ENCODE measurements around the gene VSTM2L. TPM values are rescaled to one million over a fixed set of nuclear protein-coding genes. Genes with fewer than 3 reads are reported as not detected.

VSTM2L gene
- total RNA-seq, 1 donor from 2014 or later, result not detected

DNA sequence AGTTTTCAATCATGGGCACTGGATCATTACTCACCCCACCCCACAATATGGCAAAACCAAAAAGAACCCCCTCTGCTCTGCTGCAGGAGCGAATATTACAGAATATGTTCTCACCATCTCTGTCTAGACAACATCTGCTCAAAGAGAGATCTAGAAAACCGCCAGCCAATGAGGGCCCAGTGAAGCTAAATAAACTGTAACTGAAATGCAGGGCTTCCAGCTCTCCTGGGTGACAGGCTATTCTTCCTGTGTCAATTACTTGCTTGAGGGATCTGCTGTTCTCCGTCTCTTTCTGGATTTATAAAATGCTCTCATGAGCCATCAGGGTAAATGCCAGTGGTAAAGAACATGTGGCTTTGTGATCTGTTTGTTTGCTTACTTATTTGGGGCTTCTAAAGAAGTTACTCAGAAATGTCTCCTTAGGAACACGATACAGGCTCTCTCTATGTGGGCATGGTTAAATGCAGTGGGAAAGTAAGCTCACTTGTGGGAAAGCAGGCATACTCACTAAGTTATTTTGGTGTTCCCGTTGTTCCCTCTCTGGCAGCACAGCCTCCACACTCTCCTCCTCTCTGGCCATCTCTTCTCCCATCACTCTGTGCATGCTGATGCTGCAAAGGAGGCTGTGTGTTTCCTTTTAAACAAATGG lies 85.5 kb downstream of the VSTM2L start:
- H3K4me1 ChIP-seq, result peaks cover 34% of the 10 kb centered on the region
- H3K36me3 ChIP-seq, result peaks cover 0 to 6% of the 10 kb centered on the region in 2 donors
- intact Hi-C loops (cut with DNase I), result no loop called here
- no peaks in the 10 kb centered on the region for H3K9me3 ChIP-seq
- DNase-seq (ENCODE audit: extremely low spot score in 2 of 2), result no peak
- no peaks in the 10 kb centered on the region for H3K27me3 ChIP-seq
- TF ChIP-seq POLR2AphosphoS5 (IDR thresholded peaks at IDR 0.05; ENCODE audit: insufficient read depth in 1 of 2, low read depth in 1 of 2) (no peak), POLR2A (IDR thresholded peaks at IDR 0.05) (no peak)
- TF ChIP-seq, protein P1, sequence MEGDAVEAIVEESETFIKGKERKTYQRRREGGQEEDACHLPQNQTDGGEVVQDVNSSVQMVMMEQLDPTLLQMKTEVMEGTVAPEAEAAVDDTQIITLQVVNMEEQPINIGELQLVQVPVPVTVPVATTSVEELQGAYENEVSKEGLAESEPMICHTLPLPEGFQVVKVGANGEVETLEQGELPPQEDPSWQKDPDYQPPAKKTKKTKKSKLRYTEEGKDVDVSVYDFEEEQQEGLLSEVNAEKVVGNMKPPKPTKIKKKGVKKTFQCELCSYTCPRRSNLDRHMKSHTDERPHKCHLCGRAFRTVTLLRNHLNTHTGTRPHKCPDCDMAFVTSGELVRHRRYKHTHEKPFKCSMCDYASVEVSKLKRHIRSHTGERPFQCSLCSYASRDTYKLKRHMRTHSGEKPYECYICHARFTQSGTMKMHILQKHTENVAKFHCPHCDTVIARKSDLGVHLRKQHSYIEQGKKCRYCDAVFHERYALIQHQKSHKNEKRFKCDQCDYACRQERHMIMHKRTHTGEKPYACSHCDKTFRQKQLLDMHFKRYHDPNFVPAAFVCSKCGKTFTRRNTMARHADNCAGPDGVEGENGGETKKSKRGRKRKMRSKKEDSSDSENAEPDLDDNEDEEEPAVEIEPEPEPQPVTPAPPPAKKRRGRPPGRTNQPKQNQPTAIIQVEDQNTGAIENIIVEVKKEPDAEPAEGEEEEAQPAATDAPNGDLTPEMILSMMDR (IDR thresholded peaks at IDR 0.05), result no peak
- H3K27ac ChIP-seq, result no peak overlapping the region
- H3K4me3 ChIP-seq, result no peak overlapping the region

- Histone ChIP-seq H3K27me3 (no peaks in the 10 kb centered on the region), H3K4me3 (no peak overlapping the region), H3K36me3 (peaks cover 0 to 5% of the 10 kb centered on the region in 2 donors), H3K27ac (no peak overlapping the region), H3K9me3 (no peaks in the 10 kb centered on the region), H3K4me1 (peaks cover 36% of the 10 kb centered on the region)
- DNase-seq (ENCODE audit: extremely low spot score in 2 of 2), result no peak
- intact Hi-C loops (cut with DNase I), result loop anchor here (10.0 kb wide), 1 partner anchor 425 kb away; no protein-coding TSS in a partner anchor
- TF ChIP-seq POLR2A (IDR thresholded peaks at IDR 0.05) (no peak), POLR2AphosphoS5 (IDR thresholded peaks at IDR 0.05; ENCODE audit: insufficient read depth in 1 of 2, low read depth in 1 of 2) (no peak)
- TF ChIP-seq, protein P1 (IDR thresholded peaks at IDR 0.05), result no peak
Observed at GRCh38 chr20:37989601-37990295, 86.8 kb downstream of the VSTM2L start.

- no peak for DNase-seq (ENCODE audit: extremely low spot score in 2 of 2)
- H3K27ac ChIP-seq, result no peak overlapping the region
- no peak for TF ChIP-seq POLR2A (IDR thresholded peaks at IDR 0.05)
- TF ChIP-seq, protein P1 (IDR thresholded peaks at IDR 0.05), result no peak
- TF ChIP-seq POLR2AphosphoS5 (IDR thresholded peaks at IDR 0.05; ENCODE audit: insufficient read depth in 1 of 2, low read depth in 1 of 2), result peak in 1 of 2 donors; percentile 20
Observed at GRCh38 chr20:37990571-37991151, 87.7 kb downstream of the VSTM2L start.

GRCh38 chr20:37991157-37991866 lies 88.4 kb downstream of the VSTM2L start:
- H3K27me3 ChIP-seq, result no peaks in the 10 kb centered on the region
- no peak overlapping the region for H3K27ac ChIP-seq
- DNase-seq (ENCODE audit: extremely low spot score in 2 of 2), result no peak
- H3K4me3 ChIP-seq, result no peak overlapping the region
- H3K36me3 ChIP-seq, result peaks cover 0 to 20% of the 10 kb centered on the region in 2 donors
- peaks cover 35% of the 10 kb centered on the region for H3K4me1 ChIP-seq
- H3K9me3 ChIP-seq, result no peaks in the 10 kb centered on the region
- TF ChIP-seq, protein P1 (IDR thresholded peaks at IDR 0.05), result no peak
- TF ChIP-seq POLR2A (IDR thresholded peaks at IDR 0.05) (no peak), POLR2AphosphoS5 (IDR thresholded peaks at IDR 0.05; ENCODE audit: insufficient read depth in 1 of 2, low read depth in 1 of 2) (no peak)
- intact Hi-C loops (cut with DNase I), result loop anchor here (10.0 kb wide), 1 partner anchor 427 kb away; no protein-coding TSS in a partner anchor

More at GRCh38 chr20:37990571-37991151, 87.7 kb downstream of the VSTM2L start:
- H3K27me3 ChIP-seq, result no peaks in the 10 kb centered on the region
- H3K4me1 ChIP-seq, result peaks cover 36% of the 10 kb centered on the region
- intact Hi-C loops (cut with DNase I), result loop anchor here (10.0 kb wide), 1 partner anchor 426 kb away; no protein-coding TSS in a partner anchor
- no peaks in the 10 kb centered on the region for H3K9me3 ChIP-seq
- peaks cover 0 to 14% of the 10 kb centered on the region in 2 donors for H3K36me3 ChIP-seq
- H3K4me3 ChIP-seq, result no peak overlapping the region

Data from vagina (tissue), 2 donors.